Skeletal muscle satellite cell (primary cell): ENCODE measurements around the gene DHX9.

ENCODE experiments used
- H3K27me3 ChIP-seq: 2 replicates; pipeline ENCODE4 v1.7.0; 2013; ENCODE audit warnings: low read length; ENCODE audit not compliant: control insufficient read depth, insufficient read depth
- H3K36me3 ChIP-seq: 2 replicates; pipeline ENCODE4 v1.7.0; 2013; ENCODE audit warnings: mild to moderate bottlenecking, control low read depth, low read length; ENCODE audit not compliant: insufficient read depth
- H3K4me1 ChIP-seq: 2 replicates; pipeline ENCODE4 v1.7.0; 2013; ENCODE audit warnings: low read length; ENCODE audit not compliant: control insufficient read depth, insufficient read depth
- H3K4me2 ChIP-seq: 2 replicates; pipeline ENCODE4 v1.7.0; 2013; ENCODE audit warnings: mild to moderate bottlenecking, low read length
- H3K4me3 ChIP-seq: 2 replicates; pipeline ENCODE4 v1.7.0; 2013; ENCODE audit warnings: low read length
- H3K9ac ChIP-seq: 2 replicates; pipeline ENCODE4 v1.7.0; 2013; ENCODE audit warnings: mild to moderate bottlenecking, low read depth, low read length, moderate library complexity
- H3K9me3 ChIP-seq: replicated peaks from 2 replicates; pipeline ENCODE4 v1.7.0; 2013; ENCODE audit warnings: mild to moderate bottlenecking, control low read depth, low read length

The DHX9 gene

DNA sequence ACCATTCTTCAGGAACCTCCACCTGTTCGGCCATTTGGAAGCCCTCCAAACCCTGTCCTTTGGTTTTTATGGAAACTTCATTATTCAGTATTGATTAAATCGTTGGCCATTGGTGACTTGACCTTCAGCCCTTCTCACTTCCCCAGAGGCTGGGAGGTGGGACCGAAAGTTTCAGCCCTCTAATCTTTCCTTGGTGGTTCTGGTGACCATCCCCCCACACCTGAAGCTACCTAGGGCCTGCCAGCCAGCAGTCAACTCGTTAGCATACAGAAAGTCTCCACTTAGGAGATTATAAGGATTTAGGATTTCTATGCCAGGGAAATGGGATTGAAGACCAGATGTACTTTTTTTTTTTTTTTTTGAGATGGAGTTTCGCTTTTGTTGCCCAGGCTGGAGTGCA is 6.7 kb downstream of the DHX9 start:
- Histone ChIP-seq H3K4me1 (peaks cover 16% of the 10 kb centered on the region), H3K36me3 (peaks cover 83% of the 10 kb centered on the region), H3K9me3 (no peaks in the 10 kb centered on the region), H3K27me3 (no peaks in the 10 kb centered on the region), H3K4me2 (no peak overlapping the region), H3K4me3 (no peak overlapping the region), H3K9ac (no peak overlapping the region)

DNA sequence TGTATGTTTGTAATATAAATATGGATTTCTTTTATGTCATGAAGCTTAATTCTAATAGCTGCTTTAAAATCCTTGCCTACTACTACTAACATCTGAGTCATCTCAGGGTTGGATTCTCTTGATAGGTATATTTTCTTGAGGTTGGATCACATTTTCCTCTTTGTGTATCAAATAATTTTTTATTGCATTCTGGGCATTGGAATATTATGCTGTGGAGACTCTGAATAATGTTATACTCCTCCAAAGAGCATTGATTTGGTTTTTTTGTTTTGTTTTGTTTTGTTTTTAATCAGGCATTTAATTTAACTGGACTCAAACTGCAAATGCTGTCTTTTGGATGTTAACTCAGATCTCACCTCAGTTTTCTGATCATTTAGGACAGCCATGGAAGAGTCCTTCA is 8.0 kb downstream of the DHX9 start:
- peaks cover 90% of the 10 kb centered on the region for H3K36me3 ChIP-seq
- no peak overlapping the region for H3K9ac ChIP-seq
- no peak overlapping the region for H3K4me2 ChIP-seq
- peaks cover 8% of the 10 kb centered on the region for H3K4me1 ChIP-seq
- no peak overlapping the region for H3K4me3 ChIP-seq
- H3K9me3 ChIP-seq: no peaks in the 10 kb centered on the region
- H3K27me3 ChIP-seq: no peaks in the 10 kb centered on the region

DNA sequence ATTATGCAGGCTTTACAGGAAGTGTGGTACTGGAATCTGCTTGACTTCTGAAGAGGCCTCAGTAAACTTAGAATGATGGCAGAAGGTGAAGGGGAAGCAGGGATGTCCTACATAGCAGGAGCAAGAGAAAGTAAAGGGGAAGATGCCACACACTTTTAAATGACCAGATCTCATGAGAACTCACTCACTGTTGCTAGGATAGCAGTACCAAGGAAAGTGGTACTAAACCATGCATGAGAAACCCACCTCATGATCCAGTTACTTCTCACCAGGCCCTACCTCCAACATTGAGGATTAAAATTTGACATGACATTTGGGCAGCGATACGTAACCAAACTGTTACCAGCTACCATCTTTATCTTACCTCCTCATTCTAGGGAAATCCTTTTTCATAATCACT is 9.6 kb downstream of the DHX9 start:
- Histone ChIP-seq H3K4me1 (no peaks in the 10 kb centered on the region), H3K9ac (no peak overlapping the region), H3K9me3 (no peaks in the 10 kb centered on the region), H3K4me2 (no peak overlapping the region), H3K4me3 (no peak overlapping the region), H3K27me3 (no peaks in the 10 kb centered on the region), H3K36me3 (peaks cover 95% of the 10 kb centered on the region)

DNA sequence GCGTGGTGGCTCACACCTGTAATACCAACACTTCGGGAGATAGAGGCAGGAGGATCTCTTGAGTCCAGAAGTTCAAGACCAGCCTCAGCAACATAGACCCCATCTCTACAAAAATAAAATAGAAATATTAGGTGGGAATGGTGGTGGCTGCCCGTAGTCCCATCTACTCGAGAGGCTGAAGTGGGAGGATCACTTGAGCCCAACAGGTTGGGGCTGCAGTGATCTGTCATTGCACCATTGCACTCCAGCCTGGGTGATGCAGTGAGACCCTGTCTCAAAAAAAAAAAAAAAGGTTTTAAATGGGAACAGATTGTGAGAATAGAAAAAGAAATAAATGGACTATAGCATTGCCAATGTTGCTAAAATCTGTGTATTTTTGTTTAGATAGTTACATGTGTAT is 11.2 kb downstream of the DHX9 start:
- Histone ChIP-seq H3K9ac (no peak overlapping the region), H3K4me3 (no peak overlapping the region), H3K4me1 (no peaks in the 10 kb centered on the region), H3K4me2 (no peak overlapping the region), H3K27me3 (no peaks in the 10 kb centered on the region), H3K9me3 (no peaks in the 10 kb centered on the region), H3K36me3 (peaks cover 99% of the 10 kb centered on the region)

DNA sequence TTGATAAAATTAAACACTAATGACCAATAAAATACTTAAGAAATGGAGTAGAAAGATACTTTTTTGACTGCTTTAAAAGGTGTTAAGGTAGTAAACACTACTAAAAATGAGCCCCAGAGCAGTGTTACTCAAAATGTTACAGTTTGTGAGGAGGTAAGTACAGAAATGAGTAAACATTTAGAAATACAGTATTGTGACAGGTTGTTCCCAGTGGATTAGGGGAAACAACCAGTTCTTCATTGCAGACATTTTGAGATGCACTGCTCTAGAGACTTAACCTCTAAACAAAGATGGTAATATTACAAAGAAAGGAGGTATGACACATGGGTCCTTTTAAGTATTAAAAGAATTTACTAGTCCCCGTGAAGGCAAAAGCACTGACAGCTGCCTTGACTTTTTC is 12.7 kb downstream of the DHX9 start:
- H3K36me3 ChIP-seq: peaks cover 98% of the 10 kb centered on the region
- H3K27me3 ChIP-seq: no peaks in the 10 kb centered on the region
- no peak overlapping the region for H3K4me2 ChIP-seq
- H3K4me1 ChIP-seq: no peaks in the 10 kb centered on the region
- no peak overlapping the region for H3K4me3 ChIP-seq
- no peaks in the 10 kb centered on the region for H3K9me3 ChIP-seq
- no peak overlapping the region for H3K9ac ChIP-seq

DNA sequence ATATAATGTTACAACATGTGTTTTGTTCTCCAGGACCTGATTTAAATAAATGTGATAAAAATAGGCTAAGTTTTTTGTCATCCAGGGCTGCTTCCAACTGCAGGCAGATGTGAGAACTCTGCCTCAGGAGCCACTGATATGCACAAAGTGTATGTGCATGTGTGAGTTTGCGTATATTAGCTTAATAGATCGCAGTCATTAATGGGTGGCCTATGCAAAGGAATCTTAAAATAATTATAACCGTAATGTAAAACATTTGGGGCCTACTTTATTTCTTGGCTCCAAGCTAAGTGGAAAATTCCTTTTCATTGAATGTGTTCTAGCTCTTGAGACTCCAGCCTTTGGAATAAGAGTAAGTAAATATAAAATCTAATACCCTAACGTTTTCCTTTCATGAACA is 16.8 kb downstream of the DHX9 start:
- H3K27me3 ChIP-seq: no peaks in the 10 kb centered on the region
- no peak overlapping the region for H3K4me3 ChIP-seq
- no peaks in the 10 kb centered on the region for H3K9me3 ChIP-seq
- no peak overlapping the region for H3K9ac ChIP-seq
- no peak overlapping the region for H3K4me2 ChIP-seq
- H3K4me1 ChIP-seq: no peaks in the 10 kb centered on the region
- peaks cover 98% of the 10 kb centered on the region for H3K36me3 ChIP-seq

DNA sequence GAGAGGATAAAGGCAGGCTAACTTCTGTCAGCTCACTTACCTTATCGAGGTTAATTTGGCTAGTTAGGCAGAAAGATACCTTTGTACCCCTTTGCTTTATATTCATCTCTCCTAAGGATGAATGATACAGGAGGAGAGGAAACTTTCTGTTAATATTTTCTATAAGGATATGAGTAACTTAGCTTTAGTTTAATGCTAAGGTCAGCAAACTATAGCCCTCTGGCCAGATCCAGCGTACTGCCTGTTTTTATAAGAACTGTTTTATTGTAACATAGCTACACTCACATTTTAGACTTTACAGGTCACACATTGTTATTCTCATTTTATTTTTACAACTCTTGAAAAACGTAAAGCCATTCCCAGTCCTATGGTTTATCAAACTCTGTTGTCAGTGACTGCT is 18.1 kb downstream of the DHX9 start:
- H3K27me3 ChIP-seq: no peaks in the 10 kb centered on the region
- H3K4me3 ChIP-seq: no peak overlapping the region
- H3K36me3 ChIP-seq: peaks cover 99% of the 10 kb centered on the region
- no peaks in the 10 kb centered on the region for H3K9me3 ChIP-seq
- no peaks in the 10 kb centered on the region for H3K4me1 ChIP-seq
- H3K9ac ChIP-seq: no peak overlapping the region
- H3K4me2 ChIP-seq: no peak overlapping the region

DNA sequence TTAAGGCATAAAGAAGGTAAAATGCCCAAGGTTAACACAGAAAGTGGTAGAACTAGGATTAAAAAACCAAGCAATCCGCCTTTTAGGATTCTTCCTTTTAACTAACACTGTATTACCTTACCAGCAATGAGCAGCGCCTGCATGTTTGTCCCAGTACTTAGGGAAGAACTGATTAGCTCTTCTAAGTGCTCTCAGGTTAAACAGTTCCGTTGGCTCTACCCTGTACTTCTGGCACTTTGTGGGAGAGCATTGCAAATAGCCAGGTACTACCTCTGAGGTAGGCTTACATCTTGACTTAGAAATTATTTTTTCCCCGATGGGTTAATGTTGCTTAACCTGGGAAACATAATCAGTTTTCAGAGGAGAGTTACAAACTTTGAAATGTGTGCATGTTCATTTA is 21.5 kb downstream of the DHX9 start:
- Histone ChIP-seq H3K9ac (no peak overlapping the region), H3K4me2 (no peak overlapping the region), H3K4me3 (no peak overlapping the region), H3K36me3 (peaks cover 94% of the 10 kb centered on the region), H3K9me3 (no peaks in the 10 kb centered on the region), H3K27me3 (no peaks in the 10 kb centered on the region), H3K4me1 (no peaks in the 10 kb centered on the region)

DNA sequence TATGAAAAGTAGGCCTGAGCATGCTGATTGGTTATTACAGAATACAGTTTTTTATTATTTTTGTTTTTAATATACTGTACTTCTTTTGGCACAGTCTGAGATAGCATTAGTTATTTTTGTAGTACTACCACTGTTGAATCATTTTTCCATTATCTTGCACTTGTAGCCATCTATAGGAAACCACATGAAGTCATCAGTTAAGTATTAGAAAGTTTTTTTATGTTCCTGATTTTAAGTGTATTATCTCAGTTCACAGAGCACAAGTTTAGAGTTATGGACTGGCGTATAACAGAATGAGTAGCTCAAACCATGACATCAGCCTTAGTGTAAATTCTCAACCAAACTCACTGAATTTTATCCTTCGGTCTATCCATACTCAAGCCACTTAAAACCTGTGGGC is 22.8 kb downstream of the DHX9 start:
- Histone ChIP-seq H3K27me3 (no peaks in the 10 kb centered on the region), H3K4me1 (no peaks in the 10 kb centered on the region), H3K36me3 (peaks cover 94% of the 10 kb centered on the region), H3K4me2 (no peak overlapping the region), H3K9ac (no peak overlapping the region), H3K9me3 (no peaks in the 10 kb centered on the region), H3K4me3 (no peak overlapping the region)

DNA sequence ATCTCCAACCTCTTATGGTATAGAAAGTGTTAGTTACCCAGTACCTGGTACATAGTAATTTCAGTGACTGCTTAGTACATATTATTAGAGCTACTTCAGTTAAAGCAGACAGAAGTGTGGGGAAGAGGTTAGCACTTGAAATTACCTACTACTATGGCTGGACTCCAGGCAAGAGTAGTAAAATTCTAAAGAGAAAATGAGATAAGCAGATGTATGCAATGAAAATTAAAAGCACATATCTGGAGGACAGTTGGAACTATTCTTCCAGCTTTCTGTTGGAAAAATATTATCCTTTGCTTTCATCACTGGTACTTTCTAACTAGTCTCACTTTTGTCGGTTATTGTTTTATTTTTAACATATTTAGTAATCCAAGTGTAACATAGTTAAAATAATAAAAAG is 23.7 kb downstream of the DHX9 start:
- Histone ChIP-seq H3K36me3 (peaks cover 93% of the 10 kb centered on the region), H3K4me2 (no peak overlapping the region), H3K9ac (no peak overlapping the region), H3K4me3 (no peak overlapping the region), H3K4me1 (no peaks in the 10 kb centered on the region), H3K9me3 (no peaks in the 10 kb centered on the region), H3K27me3 (no peaks in the 10 kb centered on the region)

DNA sequence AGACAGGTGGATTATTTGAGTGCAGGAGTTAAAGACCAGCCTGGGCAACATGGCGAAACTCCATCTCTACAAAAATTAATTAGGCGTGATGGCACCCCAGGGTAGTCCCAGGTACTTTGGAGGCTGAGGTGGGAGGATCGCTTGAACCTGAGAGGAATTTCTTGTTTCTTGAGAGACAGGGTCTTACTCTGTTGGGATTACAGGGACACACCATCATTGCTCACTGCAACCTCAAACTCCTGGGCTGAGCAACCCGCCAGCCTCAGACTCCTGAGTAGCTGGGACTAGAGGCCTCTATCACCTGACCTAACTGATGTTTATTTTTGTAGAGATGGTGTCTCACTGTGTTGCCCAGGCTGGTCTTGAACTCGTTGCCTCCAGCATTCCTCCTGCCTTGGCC is 24.8 kb downstream of the DHX9 start:
- Histone ChIP-seq H3K36me3 (peaks cover 93% of the 10 kb centered on the region), H3K4me3 (no peak overlapping the region), H3K4me1 (no peaks in the 10 kb centered on the region), H3K9me3 (no peaks in the 10 kb centered on the region), H3K9ac (no peak overlapping the region), H3K27me3 (no peaks in the 10 kb centered on the region), H3K4me2 (no peak overlapping the region)

DNA sequence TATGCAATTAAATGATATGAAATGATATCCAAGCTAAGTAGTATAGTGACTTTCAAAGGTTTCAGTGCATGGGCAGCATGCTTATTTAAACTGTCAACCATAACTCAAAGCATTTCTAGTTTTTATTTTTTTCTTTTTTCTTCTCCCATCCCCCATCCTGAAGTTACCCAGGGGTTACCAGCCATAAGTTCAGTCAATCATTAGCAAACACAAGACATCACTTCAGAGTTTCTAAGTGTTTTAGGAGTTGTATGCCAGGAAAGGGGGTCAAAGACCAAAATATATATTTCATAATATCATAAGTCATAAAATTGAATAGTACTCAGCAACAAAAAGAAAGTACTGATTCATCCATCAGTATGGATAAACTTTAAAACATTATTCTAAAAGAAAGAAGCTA is 28.7 kb downstream of the DHX9 start:
- H3K4me2 ChIP-seq: no peak overlapping the region
- no peaks in the 10 kb centered on the region for H3K27me3 ChIP-seq
- no peak overlapping the region for H3K9ac ChIP-seq
- no peak overlapping the region for H3K4me3 ChIP-seq
- no peaks in the 10 kb centered on the region for H3K9me3 ChIP-seq
- peaks cover 91% of the 10 kb centered on the region for H3K36me3 ChIP-seq
- no peaks in the 10 kb centered on the region for H3K4me1 ChIP-seq
